B cell (primary cell): Measurements from ENCODE around the gene DECR2. TPM values are rescaled to one million over a fixed set of nuclear protein-coding genes. Genes with fewer than 3 reads are reported as not detected.

ENCODE experiments used
- ATAC-seq: fragments of 200-7000 bp; cut with Tn5 transposase; one replicate; pipeline ENCODE4 v1.10.0; 2021; ENCODE audit warnings: low read depth, mild to moderate bottlenecking, moderate number of reproducible peaks, moderate library complexity
- CTCF ChIA-PET: fragments of 350-600 bp; sonication (Branson Sonifier 250); formaldehyde crosslinking; loops from one replicate; lab custom pipeline; 2021; ENCODE audit warnings: antibody characterized with exemption, inconsistent platforms; lab: Charles Lee
- POLR2A ChIA-PET: fragments of 350-600 bp; sonication (Branson Sonifier 250); formaldehyde crosslinking; loops from one replicate; lab custom pipeline; 2021; ENCODE audit warnings: antibody characterized with exemption; lab: Charles Lee
- DNase-seq: peaks from one replicate; pipeline ENCODE4 v3.0.0; 2013
- H2AFZ ChIP-seq: 2 replicates; pipeline ENCODE4 v1.6.1; 2012; ENCODE audit warnings: mild to moderate bottlenecking, low read depth, low read length; ENCODE audit not compliant: insufficient read depth, poor library complexity, severe bottlenecking
- H3K27ac ChIP-seq, 2 donors: 1 replicate in 1 of 2; 2 replicates in 1 of 2; pipeline ENCODE4 v1.5.1; 2012 to 2013; ENCODE audit warnings: low read length in 2 of 2, mild to moderate bottlenecking in 2 of 2, moderate library complexity in 1 of 2
- H3K27me3 ChIP-seq, 4 experiments: fragments of 200-600 bp in 1 of 4; sonication (generic) in 1 of 4; replicated peaks in 1 of 4; 1 replicate in 2 of 4; 2 replicates in 2 of 4; pipeline versions ENCODE4 v1.6.1 to v1.7.0; 2013 to 2016; ENCODE audit warnings: low read length in 3 of 4, mild to moderate bottlenecking in 2 of 4, mixed read lengths in 1 of 4, moderate library complexity in 1 of 4; ENCODE audit not compliant: insufficient read depth in 4 of 4, control insufficient read depth in 3 of 4; ENCODE audit errors: control extremely low read depth in 1 of 4
- H3K36me3 ChIP-seq, 2 experiments: replicated peaks in 1 of 2; 1 replicate in 1 of 2; 2 replicates in 1 of 2; pipeline versions ENCODE4 v1.6.1 to v1.7.1; 2013; ENCODE audit warnings: low read length in 1 of 2; ENCODE audit not compliant: insufficient read depth in 2 of 2, control insufficient read depth in 1 of 2; ENCODE audit errors: control extremely low read depth in 1 of 2, extremely low read depth in 1 of 2
- H3K4me1 ChIP-seq, 2 donors: fragments of 200-600 bp in 1 of 2; sonication (generic) in 1 of 2; 1 replicate in 1 of 2; 2 replicates in 1 of 2; pipeline versions ENCODE4 v1.5.1 to v1.6.1; 2013 to 2017; ENCODE audit warnings: low read length in 2 of 2; ENCODE audit not compliant: control insufficient read depth in 2 of 2, insufficient read depth in 2 of 2
- H3K4me2 ChIP-seq: replicated peaks from 2 replicates; pipeline ENCODE3; 2012; ENCODE audit warnings: mild to moderate bottlenecking, low read depth, low read length; ENCODE audit not compliant: poor library complexity, severe bottlenecking
- H3K4me3 ChIP-seq, 5 experiments: fragments of 200-600 bp in 1 of 5; sonication (generic) in 1 of 5; 1 replicate in 3 of 5; 2 replicates in 2 of 5; pipeline versions ENCODE4 v1.5.1 to v1.7.0; 2011 to 2016; ENCODE audit warnings: low read length in 4 of 5, mild to moderate bottlenecking in 4 of 5, low read depth in 2 of 5, control low read depth in 1 of 5, moderate library complexity in 1 of 5; ENCODE audit not compliant: insufficient read depth in 1 of 5; ENCODE audit errors: control extremely low read depth in 1 of 5, extremely low read depth in 1 of 5
- H3K79me2 ChIP-seq: fragments of 200-600 bp; sonication (generic); one replicate; pipeline ENCODE4 v1.6.0; 2016; ENCODE audit warnings: low read length; ENCODE audit not compliant: control insufficient read depth, insufficient read depth
- H3K9ac ChIP-seq: fragments of 200-600 bp; sonication (generic); 2 replicates; pipeline ENCODE4 v1.6.1; 2017; ENCODE audit warnings: mild to moderate bottlenecking, low read length, moderate library complexity
- H3K9me3 ChIP-seq, 3 donors: one replicate each; pipeline versions ENCODE4 v1.6.1 to v1.7.1; 2013; ENCODE audit warnings: low read length in 2 of 3; ENCODE audit not compliant: control insufficient read depth in 2 of 3, insufficient read depth in 1 of 3; ENCODE audit errors: control extremely low read depth in 1 of 3
- H4K20me1 ChIP-seq: 2 replicates; pipeline ENCODE4 v1.6.0; 2012; ENCODE audit warnings: mild to moderate bottlenecking, low read length; ENCODE audit not compliant: insufficient read depth, control insufficient read depth, poor library complexity, severe bottlenecking
- H3K27ac Mint-ChIP-seq: one replicate; pipeline ENCODE4 v1.8.0; 2021; ENCODE audit warnings: mixed read lengths
- H3K27me3 Mint-ChIP-seq: one replicate; pipeline ENCODE4 v1.8.0; 2021; ENCODE audit warnings: mixed read lengths
- H3K4me1 Mint-ChIP-seq: one replicate; pipeline ENCODE4 v1.8.0; 2021; ENCODE audit warnings: mixed read lengths
- H3K4me3 Mint-ChIP-seq: one replicate; pipeline ENCODE4 v1.8.0; 2021; ENCODE audit warnings: mixed read lengths
- H3K9me3 Mint-ChIP-seq: one replicate; pipeline ENCODE4 v1.8.0; 2022; ENCODE audit warnings: mixed read lengths; ENCODE audit not compliant: insufficient read depth
- CTCF ChIP-seq: fragments of 200-600 bp; IDR thresholded peaks from one replicate; pipeline ENCODE4 v1.8.0; 2022; ENCODE audit warnings: antibody characterized with exemption, mild to moderate bottlenecking
- EZH2 ChIP-seq: IDR thresholded peaks from 2 replicates; pipeline ENCODE4 v1.6.1; 2012; ENCODE audit warnings: borderline replicate concordance, low read depth, mild to moderate bottlenecking, moderate library complexity, low read length; ENCODE audit not compliant: insufficient read depth, poor library complexity, severe bottlenecking
- WGBS: methylation state at CpG from one replicate; pipeline ENCODE4 v1.1.5; 2013; ENCODE audit warnings: missing lambda C conversion rate; ENCODE audit not compliant: insufficient coverage; 5-methylcytosine and 5-hydroxymethylcytosine counted together
- intact Hi-C: fragments of 100-400 bp; cut with micrococcal nuclease; formaldehyde crosslinking; loops from one replicate; pipeline ENCODE4 v1.10.0; 2022
- polyA plus RNA-seq: library from polyadenylated mRNA; depleted of rRNA; stranded (reverse); fragments of >200 nt; gene quantifications from 2 replicates; pipeline ENCODE4 v1.2.3, GENCODE V29; 2012
- total RNA-seq, 2 donors: library from RNA; stranded (reverse); fragments of 120-200 nt in 1 of 2; gene quantifications; 1 replicate in 1 of 2; 2 replicates in 1 of 2; pipeline versions ENCODE4 v1.2.3 to v1.2.4, GENCODE V29; 2013 to 2022

Gene DECR2
- total and polyA plus RNA-seq, 2 donors (not counting 1 experiment from before 2014, with no cell fraction given), result 11.0 to 16.3 TPM

DNA sequence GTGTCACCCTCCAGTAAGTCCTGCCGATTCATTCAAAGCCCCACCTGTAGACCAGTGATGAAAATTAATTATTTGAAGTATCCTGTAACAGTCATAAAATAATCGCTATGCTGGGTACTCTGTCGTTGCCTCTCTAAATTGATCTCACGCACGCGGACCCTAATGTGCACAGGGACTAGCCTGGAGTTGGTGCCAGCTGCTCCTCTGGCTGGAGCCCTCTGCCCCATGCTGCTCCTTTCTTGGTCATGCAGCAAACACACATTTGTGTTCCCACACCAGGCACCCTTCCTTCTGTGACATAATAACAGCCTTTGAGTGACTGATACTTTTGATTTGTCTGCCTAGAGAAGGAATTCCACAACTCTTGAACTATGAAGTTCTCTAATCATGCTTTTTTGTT lies 39.8 kb downstream of the DECR2 start:
- Histone ChIP-seq H2AFZ (no peak overlapping the region), H3K27me3 (no peaks in the 10 kb centered on the region), H3K9me3 (no peaks in the 10 kb centered on the region), H3K36me3 (no peaks in the 10 kb centered on the region), H4K20me1 (peaks cover 18% of the 10 kb centered on the region), H3K9ac (no peak overlapping the region), H3K79me2 (peaks cover 77% of the 10 kb centered on the region), H3K4me1 (peaks cover 11 to 12% of the 10 kb centered on the region in 2 donors), H3K4me2 (no peak overlapping the region), H3K27ac (no peak overlapping the region), H3K4me3 (no peak overlapping the region)
- H3K4me3 Mint-ChIP-seq, result no peak overlapping the region
- ChIA-PET CTCF (no interaction called here), POLR2A (no interaction called here)
- TF ChIP-seq CTCF, result no peak
- TF ChIP-seq EZH2, result no peak
- no peak for DNase-seq
- peaks cover 20% of the 10 kb centered on the region for H3K4me1 Mint-ChIP-seq
- 100% methylated on average over 5 of the region's 6 CpGs for WGBS
- H3K27ac Mint-ChIP-seq, result no peak overlapping the region
- no peaks in the 10 kb centered on the region for H3K27me3 Mint-ChIP-seq
- intact Hi-C loops, result no loop called here
- no peaks in the 10 kb centered on the region for H3K9me3 Mint-ChIP-seq
- no peak for ATAC-seq

GRCh38 chr16:442976-443375 lies 41.3 kb downstream of the DECR2 start:
- Histone ChIP-seq H3K4me2 (peak overlapping the region; percentile 36), H4K20me1 (peaks cover 21% of the 10 kb centered on the region), H3K36me3 (no peaks in the 10 kb centered on the region), H3K4me1 (peaks cover 11 to 12% of the 10 kb centered on the region in 2 donors), H2AFZ (peak overlapping the region; percentile 5), H3K79me2 (peaks cover 80% of the 10 kb centered on the region), H3K9ac (peak overlapping the region; percentile 40), H3K27me3 (no peaks in the 10 kb centered on the region), H3K4me3 (peak overlapping the region in 1 of 5 experiments; percentile 33), H3K27ac (peak overlapping the region in 1 of 2 donors; percentile 58), H3K9me3 (no peaks in the 10 kb centered on the region)
- Mint-ChIP-seq H3K27ac (peak overlapping the region; percentile 37), H3K27me3 (no peaks in the 10 kb centered on the region), H3K4me1 (peaks cover 20% of the 10 kb centered on the region), H3K4me3 (peak overlapping the region; percentile 67), H3K9me3 (no peaks in the 10 kb centered on the region)
- WGBS, result no CpG with 5 or more reads among the region's 6 CpGs
- ChIA-PET CTCF (no interaction called here), POLR2A (no interaction called here)
- DNase-seq, result no peak
- ATAC-seq, result no peak
- intact Hi-C loops, result no loop called here
- no peak for TF ChIP-seq EZH2
- TF ChIP-seq CTCF, result no peak
